K562 (cell line): ENCODE measurements around the gene MPZL1. TPM values are rescaled to one million over a fixed set of nuclear protein-coding genes. Genes with fewer than 3 reads are reported as not detected.
A peak's percentile ranks its signal among the peaks of the same experiment; 100 is the strongest.

ENCODE experiments used
- CAMTA2 ChIP-seq: fragments of 250-450 bp; sonication (Bioruptor Pico); conservative IDR thresholded peaks from 2 replicates; pipeline ENCODE4 v1.5.1; 2022
- CBX8 ChIP-seq: fragments of 200-600 bp; sonication (generic); IDR thresholded peaks from 2 replicates; pipeline ENCODE4 v1.6.1; 2012; ENCODE audit warnings: borderline replicate concordance, mixed run types, low read depth, mild to moderate bottlenecking, moderate library complexity, mixed read lengths, low read length, control low read depth, inconsistent platforms; ENCODE audit not compliant: poor library complexity, severe bottlenecking; ENCODE audit errors: extremely low read depth
- ERF ChIP-seq: fragments of 450-650 bp; formaldehyde crosslinking; IDR thresholded peaks from 2 replicates; pipeline ENCODE4 v1.4.0; 2020; ENCODE audit warnings: mild to moderate bottlenecking, mixed read lengths
- ETS2 ChIP-seq: IDR thresholded peaks from 2 replicates; pipeline ENCODE4 v1.6.1; 2016; ENCODE audit warnings: borderline replicate concordance, missing genetic modification characterization, mild to moderate bottlenecking, moderate library complexity, missing compliant biosample characterization; ENCODE audit not compliant: poor library complexity, severe bottlenecking
- HIVEP1 ChIP-seq: fragments of 250-450 bp; sonication (Bioruptor Pico); IDR thresholded peaks from 2 replicates; pipeline ENCODE4 v1.4.0; 2020; ENCODE audit warnings: mild to moderate bottlenecking
- JUN ChIP-seq, 2 experiments: sonication (generic) in 1 of 2; formaldehyde crosslinking in 1 of 2; IDR thresholded peaks; 2 replicates each; pipeline versions ENCODE4 v1.6.1 to v1.8.0; 2012 to 2022; ENCODE audit warnings: borderline replicate concordance in 2 of 2, mild to moderate bottlenecking in 2 of 2, improper control_type of control experiment in 1 of 2, low read depth in 1 of 2, low read length in 1 of 2, missing genetic modification reagents in 1 of 2
- JUND ChIP-seq, 2 experiments: IDR thresholded peaks; 2 replicates in 1 of 2; 3 replicates in 1 of 2; pipeline ENCODE4 v1.6.1; 2011; ENCODE audit warnings: borderline replicate concordance in 2 of 2, low read depth in 2 of 2, low read length in 2 of 2, improper control_type of control experiment in 1 of 2, missing biosample characterization in 1 of 2, missing genetic modification characterization in 1 of 2, missing genetic modification reagents in 1 of 2
- KDM5B ChIP-seq: fragments of 200-600 bp; sonication (generic); IDR thresholded peaks from 2 replicates; pipeline ENCODE4 v1.6.1; 2012; ENCODE audit warnings: low read depth, mild to moderate bottlenecking, moderate library complexity, low read length, control low read depth, inconsistent platforms; ENCODE audit not compliant: insufficient replicate concordance
- LCOR ChIP-seq: sonication (generic); formaldehyde crosslinking; IDR thresholded peaks from 2 replicates; pipeline ENCODE4 v1.8.0; 2022; ENCODE audit warnings: mild to moderate bottlenecking, missing genetic modification reagents
- MECOM ChIP-seq: fragments of 250-450 bp; sonication (Bioruptor Pico); IDR thresholded peaks from 2 replicates; pipeline ENCODE4 v1.8.0; 2022; ENCODE audit warnings: inconsistent platforms
- MEF2D ChIP-seq: conservative IDR thresholded peaks from 2 replicates; pipeline ENCODE4 v1.6.1; 2016; ENCODE audit warnings: low read depth, missing genetic modification characterization, missing compliant biosample characterization
- NFE2L1 ChIP-seq: fragments of 450-650 bp; IDR thresholded peaks from 2 replicates; pipeline ENCODE4 v1.6.1; 2016; ENCODE audit warnings: missing genetic modification characterization, low read depth, mild to moderate bottlenecking, missing compliant biosample characterization, moderate library complexity, borderline replicate concordance
- OTX1 ChIP-seq: fragments of 450-650 bp; formaldehyde crosslinking; IDR thresholded peaks from 2 replicates; pipeline ENCODE4 v1.4.0; 2022; ENCODE audit warnings: mild to moderate bottlenecking
- PBX2 ChIP-seq, 2 experiments: IDR thresholded peaks in 1 of 2; conservative IDR thresholded peaks in 1 of 2; 2 replicates each; pipeline ENCODE4 v1.6.1; 2016; ENCODE audit warnings: low read depth in 2 of 2, mild to moderate bottlenecking in 1 of 2, missing compliant biosample characterization in 1 of 2, missing genetic modification characterization in 1 of 2, moderate library complexity in 1 of 2
- PURB ChIP-seq: sonication (generic); formaldehyde crosslinking; IDR thresholded peaks from 2 replicates; pipeline ENCODE4 v1.9.0; 2021; ENCODE audit warnings: low read depth, mild to moderate bottlenecking, missing genetic modification reagents
- PYGO2 ChIP-seq: fragments of 450-650 bp; IDR thresholded peaks from 2 replicates; pipeline ENCODE4 v1.6.1; 2016; ENCODE audit warnings: mild to moderate bottlenecking, missing genetic modification characterization, moderate library complexity, missing compliant biosample characterization
- SRSF7 ChIP-seq: fragments of 200-400 bp; formaldehyde crosslinking; optimal IDR thresholded peaks from 2 replicates; pipeline ENCODE3; 2017; ENCODE audit warnings: mild to moderate bottlenecking, low read depth, low read length
- ZBTB7A ChIP-seq: IDR thresholded peaks from 2 replicates; pipeline ENCODE4 v1.6.1; 2011; ENCODE audit warnings: low read depth, mild to moderate bottlenecking, low read length, moderate library complexity, borderline replicate concordance; ENCODE audit not compliant: control insufficient read depth
- ZC3H11A ChIP-seq: IDR thresholded peaks from 2 replicates; pipeline ENCODE4 v1.6.1; 2012; ENCODE audit warnings: low read depth, low read length, improper control_type of control experiment
- ZKSCAN1 ChIP-seq: fragments of 150-350 bp; IDR thresholded peaks from 2 replicates; pipeline ENCODE4 v1.6.1; 2016; ENCODE audit warnings: low read depth, low read length
- ZNF224 ChIP-seq: sonication (generic); formaldehyde crosslinking; IDR thresholded peaks from 2 replicates; pipeline ENCODE4 v1.8.0; 2022; ENCODE audit warnings: mild to moderate bottlenecking, missing genetic modification reagents
- polyA plus RNA-seq, 8 experiments: library from polyadenylated mRNA; depleted of rRNA in 4 of 8; stranded (reverse) in 5 of 8; unstranded in 3 of 8; fragments of >200 nt; fragmentation: Nextera tagmentation in 2 of 8; fragmentation: Illumina TruSeq in 1 of 8; extraction: Ambion mirVana in 2 of 8; extraction: Trizol in 1 of 8; gene quantifications; 2 replicates each; pipeline versions ENCODE4 v1.2.1 to v1.2.3, GENCODE V29; 2011 to 2014; ENCODE audit warnings: inconsistent platforms in 1 of 8, missing spikeins in 1 of 8
- total RNA-seq, 7 experiments: library from RNA; depleted of rRNA in 6 of 7; stranded (reverse); fragments of >200 nt in 6 of 7; fragmentation: Illumina TruSeq in 2 of 7; extraction: Trizol in 2 of 7; gene quantifications; 2 replicates each; pipeline versions ENCODE4 v1.2.1 to v1.2.3, GENCODE V29; 2011 to 2021; ENCODE audit warnings: low replicate concordance in 1 of 7

Gene MPZL1
- total and polyA plus RNA-seq, 9 of the 15 experiments (the other 6 are each of a cell fraction or from before 2014, with no cell fraction given): 14.5 to 153 (median 66.5) TPM

GRCh38 chr1:167714439-167715156 is 7.2 kb upstream of the MPZL1 start (continued):
- no peak for TF ChIP-seq PBX2 (CRISPR knock-in tag; IDR thresholded peaks at IDR 0.05; ENCODE audit: low read depth)
- TF ChIP-seq PBX2 (tag; conservative IDR thresholded peaks at IDR 0.05; ENCODE audit: low read depth): no peak
- peak; percentile 48; the same call in 1 of the 2 replicates for TF ChIP-seq MECOM (CRISPR knock-in tag)
- no peak for TF ChIP-seq SRSF7
- peak; percentile 94 for TF ChIP-seq LCOR
- peak; percentile 59 for TF ChIP-seq KDM5B
- peak; percentile 82 for TF ChIP-seq ZBTB7A
- TF ChIP-seq ZC3H11A: peak; percentile 56; the same call in 1 of the 2 replicates
- no peak for TF ChIP-seq PURB (CRISPR knock-in tag)
- TF ChIP-seq ZNF224 (CRISPR knock-in tag): no peak
- no peak for TF ChIP-seq NFE2L1 (tag)
- peak; percentile 29; the same call in 1 of the 2 replicates for TF ChIP-seq JUND (IDR thresholded peaks at IDR 0.05; ENCODE audit: borderline replicate concordance, low read depth, low read length)
- TF ChIP-seq JUND (tag; IDR thresholded peaks at IDR 0.05; ENCODE audit: borderline replicate concordance, low read depth, low read length): peak; percentile 55; the same call in 1 of the 3 replicates
- peak; percentile 27; the same call in 1 of the 2 replicates for TF ChIP-seq MEF2D (tag)
- TF ChIP-seq ERF (CRISPR knock-in tag): peak; percentile 79
- peak; percentile 91 for TF ChIP-seq OTX1
- TF ChIP-seq CAMTA2 (CRISPR knock-in tag): 0 out of 2 replicates have a peak, but pooled peaks have one; percentile 65
- TF ChIP-seq PYGO2 (tag): no peak
- no peak; the same call in 1 of the 2 replicates for TF ChIP-seq JUN (IDR thresholded peaks at IDR 0.05; ENCODE audit: borderline replicate concordance, low read depth, low read length)
- peak; percentile 96 for TF ChIP-seq JUN (CRISPR knock-in tag; IDR thresholded peaks at IDR 0.05; ENCODE audit: borderline replicate concordance)
- no peak for TF ChIP-seq CBX8
- peak; percentile 43 for TF ChIP-seq ETS2 (tag)
- TF ChIP-seq ZKSCAN1: peak; percentile 63; the same call in 1 of the 2 replicates
- TF ChIP-seq HIVEP1 (CRISPR knock-in tag): peak; percentile 81
